Right ventricle myocardium superior (tissue), 1 donor: ENCODE data around the gene FCHO1. TPM values are rescaled to one million over a fixed set of nuclear protein-coding genes. Genes with fewer than 3 reads are reported as not detected.
"Not testable (repeated sequence)": the region's sequence is repeated elsewhere in the genome, so short reads cannot be mapped to it uniquely, and the experiment has no call there.

ENCODE experiments used
- ATAC-seq: fragments of 200-7000 bp; cut with Tn5 transposase; one replicate; pipeline ENCODE4 v1.9.1; 2020; ENCODE audit warnings: mild to moderate bottlenecking; ENCODE audit not compliant: poor library complexity
- DNase-seq: peaks from one replicate; pipeline ENCODE4 v3.0.0-alpha.2; 2020
- intact Hi-C: fragments of 100-400 bp; cut with DNase I; formaldehyde crosslinking; loops from one replicate; pipeline ENCODE4 v1.11.2; 2022
- total RNA-seq: library from RNA; stranded (reverse); fragmentation: NEBNext Ultra II Directional; extraction: Animal tissue kit (Norgen Biotek cat#: 25700); gene quantifications from one replicate; pipeline ENCODE4 v1.2.1, GENCODE V29; 2021
- donor health status: DM: no; HTN: yes; CAD: no; lungs with severe emphysema.

Gene FCHO1
- total RNA-seq, 1 donor from 2014 or later, result 0.75 TPM

DNA sequence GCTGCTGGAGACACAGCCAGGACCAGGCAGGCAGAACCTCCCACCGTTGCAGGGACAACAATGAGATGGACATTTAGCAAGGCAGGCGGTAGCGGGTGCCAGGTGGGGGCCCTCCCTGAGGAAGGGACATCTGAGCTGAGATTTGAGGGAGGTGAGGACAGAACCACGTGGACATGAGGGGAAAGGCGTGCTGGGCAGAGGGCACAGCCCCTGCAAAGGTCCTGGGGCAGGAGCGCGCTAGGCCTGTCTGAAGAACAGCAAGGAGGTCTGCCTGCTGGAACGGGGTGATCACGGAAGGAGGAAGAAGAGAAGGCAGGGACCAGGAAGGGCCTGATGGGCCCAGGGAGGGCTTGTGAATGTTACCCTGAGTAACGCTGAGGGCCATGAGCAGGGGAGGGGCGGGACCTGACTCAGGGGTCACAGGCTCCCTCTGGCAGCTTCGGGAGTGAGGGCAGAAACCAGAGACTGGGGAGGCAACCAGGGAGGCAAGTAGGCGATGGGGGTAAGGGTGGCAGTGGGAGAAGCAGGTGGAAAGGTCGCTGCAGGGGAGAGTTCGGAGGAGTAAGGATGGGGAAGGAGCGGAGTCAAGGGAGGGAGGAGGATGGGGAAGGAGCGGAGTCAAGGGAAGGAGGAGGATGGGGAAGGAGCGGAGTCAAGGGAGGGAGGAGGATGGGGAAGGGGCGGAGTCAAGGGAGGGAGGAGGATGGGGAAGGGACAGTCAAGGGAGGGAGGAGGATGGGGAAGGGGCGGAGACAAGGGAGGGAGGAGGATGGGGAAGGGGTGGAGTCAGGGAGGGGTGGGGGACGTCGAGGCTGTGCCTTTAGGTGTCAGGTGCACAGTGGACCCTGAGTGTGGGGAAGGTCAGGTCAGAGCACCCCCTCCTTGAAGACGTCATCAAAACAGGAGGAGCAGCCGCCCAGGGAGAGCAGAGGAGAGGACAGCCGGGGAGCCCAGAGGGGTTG is 28.0 kb downstream of the FCHO1 start:
- ATAC-seq, result peak; percentile 31
- intact Hi-C loops, result no loop called here

DNA sequence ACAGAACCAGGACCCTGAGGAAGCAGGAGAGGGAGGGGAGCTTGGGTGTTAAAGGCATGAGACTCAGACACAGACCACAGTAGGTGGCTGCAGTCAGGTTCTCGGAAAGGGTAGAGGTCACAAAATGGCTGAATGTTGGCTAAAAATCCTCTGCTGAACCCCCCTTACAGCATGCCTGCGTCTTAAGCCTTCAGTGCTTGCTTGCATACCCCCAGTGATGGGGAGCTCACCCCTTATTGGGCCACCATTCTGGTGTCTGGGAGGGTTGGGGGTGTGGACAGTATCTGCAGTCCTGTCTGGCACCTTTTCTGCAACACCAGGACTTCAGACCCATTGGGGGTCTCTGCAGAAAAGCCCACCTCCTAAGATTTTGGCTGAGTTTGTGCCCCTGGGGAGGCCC is 29.5 kb downstream of the FCHO1 start:
- DNase-seq (no peak), ATAC-seq (no peak)
- intact Hi-C loops, result loop anchor here (10.0 kb wide), 1 partner anchor 326 kb away; no protein-coding TSS in a partner anchor

More for the DNA sequence above, 28.0 kb downstream of the FCHO1 start:
- DNase-seq, result peak; percentile 55

DNA sequence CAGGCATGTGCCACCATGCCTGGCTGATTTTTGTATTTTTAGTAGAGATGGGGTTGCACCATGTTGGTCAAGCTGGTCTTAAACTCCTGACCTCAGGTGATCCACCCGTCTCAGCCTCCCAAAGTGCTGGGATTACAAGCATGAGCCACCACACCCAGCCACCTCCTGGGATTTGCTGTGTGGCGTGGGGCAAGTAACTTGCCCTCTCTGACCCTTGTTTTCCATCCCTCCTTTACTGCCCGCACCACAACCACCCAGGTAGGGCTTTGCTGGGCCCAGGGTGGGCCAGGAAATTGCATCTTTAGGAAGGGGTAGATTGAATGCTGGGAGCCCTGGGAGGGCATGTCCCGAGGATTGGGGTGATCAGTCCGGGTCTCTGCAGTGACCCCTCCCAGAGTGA is 32.4 kb downstream of the FCHO1 start:
- intact Hi-C loops, result loop anchor here (10.0 kb wide), 1 partner anchor 329 kb away; no protein-coding TSS in a partner anchor
- not testable (repeated sequence) for ATAC-seq, DNase-seq

DNA sequence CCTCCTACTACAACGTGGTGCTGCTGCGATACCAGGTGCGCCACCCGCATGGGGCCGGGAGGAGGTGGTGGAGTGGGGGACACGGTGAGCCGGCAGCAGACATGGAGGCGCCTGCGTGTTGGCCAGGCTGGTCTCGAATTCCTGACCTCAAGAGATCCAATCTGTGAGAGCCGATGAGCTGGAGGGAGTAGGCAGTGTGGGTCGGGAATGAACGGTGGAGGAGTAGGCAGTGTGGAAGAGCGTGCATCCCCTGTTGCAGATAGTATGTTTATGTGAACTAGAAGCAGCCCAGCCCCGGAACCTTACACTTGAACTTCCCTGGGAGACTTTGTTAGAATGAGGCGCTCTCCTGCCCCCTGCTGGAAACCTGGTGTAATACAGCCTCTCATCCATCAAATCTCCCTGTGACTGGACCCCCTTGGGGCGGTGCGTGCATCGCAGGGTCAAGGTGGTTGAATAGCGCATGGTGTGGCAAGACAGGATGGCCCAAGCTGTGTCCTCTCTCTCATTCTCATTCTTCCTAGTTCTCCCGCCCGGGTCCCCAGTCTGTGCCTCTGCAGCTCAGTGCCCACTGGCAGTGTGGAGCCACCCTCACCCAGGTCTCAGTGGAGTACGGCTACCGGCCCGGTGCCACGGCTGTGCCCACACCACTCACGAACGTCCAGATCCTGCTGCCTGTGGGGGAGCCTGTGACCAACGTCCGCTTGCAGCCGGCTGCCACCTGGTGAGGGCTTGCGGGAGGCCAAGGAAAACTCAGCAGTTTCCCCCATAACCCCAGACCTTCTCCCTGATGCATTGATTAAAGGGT is 33.1 kb downstream of the FCHO1 start:
- DNase-seq, result peak; percentile 74
- ATAC-seq, result peak; percentile 63
- intact Hi-C loops, result loop anchor here (10.0 kb wide), 1 partner anchor 330 kb away; no protein-coding TSS in a partner anchor

DNA sequence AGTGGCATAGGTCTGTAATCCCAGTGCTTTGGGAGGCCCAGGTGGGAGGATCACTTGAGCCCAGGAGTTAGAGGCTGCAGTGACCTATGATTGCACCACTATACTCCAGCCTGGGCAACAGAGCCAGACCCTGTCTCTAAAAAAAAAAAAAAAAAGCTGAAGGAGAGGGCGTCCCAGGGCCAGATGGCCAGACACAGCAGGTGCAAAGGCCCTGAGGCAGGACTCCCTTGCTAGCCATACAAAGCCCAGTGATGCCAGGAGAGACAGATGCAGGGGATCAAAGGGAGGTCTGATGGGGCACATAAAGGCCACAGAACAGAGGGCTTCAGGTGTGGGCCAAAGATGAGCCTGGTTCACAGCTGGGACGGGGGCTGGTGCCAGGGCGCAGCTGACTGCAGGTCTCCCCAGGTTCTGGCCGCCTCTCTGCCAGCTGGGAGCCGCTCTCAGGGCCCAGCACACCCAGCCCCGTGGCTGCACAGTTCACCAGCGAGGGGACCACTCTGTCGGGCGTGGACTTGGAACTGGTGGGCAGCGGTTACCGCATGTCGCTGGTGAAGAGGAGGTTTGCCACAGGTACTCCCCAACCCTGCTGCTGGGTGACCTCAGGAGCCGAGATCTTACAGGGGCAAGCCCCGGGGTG is 36.1 kb downstream of the FCHO1 start:
- intact Hi-C loops, result loop anchor here (10.0 kb wide), 1 partner anchor 333 kb away; no protein-coding TSS in a partner anchor
- ATAC-seq, result no peak
- no peak for DNase-seq

DNA sequence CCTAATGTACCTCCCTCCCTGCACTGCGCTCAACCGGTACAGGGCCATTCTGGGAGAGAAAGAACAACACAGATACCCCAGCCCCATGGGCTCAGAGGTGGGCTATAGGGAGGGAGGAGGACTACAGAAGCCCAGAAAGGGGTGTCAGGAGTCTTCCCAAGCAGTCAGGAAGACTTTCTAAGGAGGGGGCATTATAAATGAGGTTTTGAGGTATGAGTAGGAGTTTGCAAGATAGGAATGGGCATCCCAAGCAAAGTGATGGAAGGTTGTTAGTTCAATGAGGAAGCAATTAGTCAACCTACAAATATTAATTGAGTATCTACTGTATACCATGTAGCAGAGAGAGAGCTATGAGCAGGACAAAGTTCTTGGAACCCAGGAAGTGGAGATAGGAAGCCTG is 37.4 kb downstream of the FCHO1 start:
- DNase-seq, result no peak
- ATAC-seq, result no peak
- intact Hi-C loops, result loop anchor here (10.0 kb wide), 1 partner anchor 334 kb away; no protein-coding TSS in a partner anchor

DNA sequence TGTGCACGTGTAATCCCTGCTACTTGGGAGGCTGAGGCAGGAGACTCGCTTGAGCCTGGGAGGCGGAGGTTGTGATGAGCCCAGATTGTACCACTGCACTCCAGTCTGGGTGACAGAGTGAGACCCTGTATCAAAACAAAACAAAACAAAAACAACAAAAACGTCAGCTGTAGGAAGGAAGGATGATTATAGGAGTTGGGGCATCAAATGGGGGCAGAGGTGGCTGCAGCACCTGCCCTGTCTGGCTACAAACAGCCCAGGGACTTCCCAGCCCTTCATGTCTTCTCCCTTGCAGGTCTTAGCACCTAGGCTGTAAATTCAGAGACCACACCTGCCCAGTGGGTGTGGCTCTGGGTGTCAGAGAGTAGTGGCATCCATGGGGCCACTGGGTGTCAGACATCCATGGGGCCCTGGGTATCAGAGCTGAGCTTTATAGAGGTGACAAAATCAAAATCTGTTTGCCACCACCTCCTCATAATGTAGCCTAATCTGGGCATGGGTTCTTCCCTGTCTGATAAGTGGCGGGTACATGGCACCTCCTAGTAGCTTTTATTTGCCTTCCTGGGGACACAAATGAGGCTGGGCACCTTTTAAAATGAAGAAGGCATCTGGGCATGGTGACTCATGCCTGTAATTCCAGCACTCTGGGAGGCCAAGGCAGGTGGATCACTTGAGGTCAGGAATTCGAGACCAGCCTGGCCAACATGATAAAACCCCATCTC is 38.9 kb downstream of the FCHO1 start:
- DNase-seq (no peak), ATAC-seq (no peak)
- intact Hi-C loops, result no loop called here

DNA sequence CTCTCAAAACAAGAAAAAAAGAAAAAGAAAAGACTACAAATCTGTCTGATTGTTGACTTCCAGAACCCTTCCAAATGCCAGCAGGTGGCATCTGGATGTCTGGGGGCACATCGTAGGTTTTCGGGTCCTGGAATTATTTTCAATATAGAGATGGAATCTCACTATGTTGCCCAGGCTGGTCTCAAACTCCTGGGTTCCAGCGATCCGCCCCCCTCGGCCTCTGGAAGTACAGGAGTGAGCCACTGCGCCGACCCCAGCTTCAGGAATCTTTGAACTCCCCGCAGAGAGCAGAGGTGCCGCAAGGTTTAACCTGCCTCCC is 43.1 kb downstream of the FCHO1 start:
- intact Hi-C loops, result no loop called here
- DNase-seq (no peak), ATAC-seq (no peak)

DNA sequence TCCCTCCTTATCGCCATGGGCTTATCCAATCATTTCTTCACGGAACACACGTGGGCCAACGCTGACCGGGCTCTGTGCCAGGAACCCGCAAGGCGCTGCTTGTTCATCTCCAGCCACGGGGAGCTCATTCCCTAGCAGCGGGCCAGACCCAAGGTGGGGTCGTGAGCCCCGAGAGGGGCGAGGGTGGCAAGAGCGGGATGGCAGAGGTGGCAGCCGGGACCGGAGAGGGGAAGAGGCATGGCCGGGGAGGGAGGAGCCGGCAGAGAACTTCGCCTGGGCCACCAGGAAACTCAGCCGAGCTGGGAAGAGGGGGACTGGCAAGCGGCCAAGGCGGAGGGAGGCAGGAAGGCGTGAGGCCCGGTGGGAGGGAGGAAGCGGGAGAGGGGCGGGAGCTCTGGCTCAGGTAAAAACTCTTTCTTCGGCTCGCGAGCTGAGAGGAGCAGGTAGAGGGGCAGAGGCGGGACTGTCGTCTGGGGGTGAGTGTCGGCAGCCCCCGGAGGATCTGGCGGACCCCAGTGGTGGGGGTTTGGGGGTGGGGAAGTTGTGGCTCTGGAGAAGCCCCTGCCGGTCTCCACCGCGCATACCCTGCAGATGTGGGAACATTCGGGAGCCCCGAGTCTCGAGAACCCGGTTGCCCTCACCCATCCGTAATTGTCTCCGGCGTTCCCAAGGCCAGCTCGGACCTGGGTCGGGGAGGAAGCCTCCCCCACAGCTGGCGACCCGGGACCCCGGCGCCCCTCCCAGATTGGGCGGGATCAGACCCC is 43.6 kb downstream of the FCHO1 start, which contains the start of gene B3GNT3:
Gene B3GNT3 (plus strand): TSS at position 408 of the 764 bp plus-strand sequence. CDS start 12,670 bp downstream, outside the sequence.
- intact Hi-C loops, result no loop called here
- ATAC-seq (no peak), DNase-seq (no peak)

DNA sequence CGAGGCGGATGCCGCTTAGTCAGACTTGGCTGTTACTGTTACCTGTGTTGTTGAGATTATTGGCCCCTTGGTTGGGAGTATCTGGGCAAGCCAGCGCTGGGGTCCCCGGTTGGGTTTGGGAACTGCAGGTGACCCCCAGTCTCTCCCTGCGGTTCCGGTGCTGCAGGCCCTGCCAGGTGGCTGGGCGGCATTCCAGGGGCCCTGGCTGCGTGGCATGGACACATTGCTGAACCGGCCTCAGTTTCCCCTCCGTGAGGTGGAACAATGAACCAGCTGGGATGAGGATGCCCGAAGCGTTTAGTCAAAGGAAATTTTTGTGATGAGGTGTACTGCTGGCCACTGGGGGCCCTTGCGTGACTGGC is 44.2 kb downstream of the FCHO1 start:
- intact Hi-C loops, result no loop called here
- DNase-seq (no peak), ATAC-seq (no peak)

DNA sequence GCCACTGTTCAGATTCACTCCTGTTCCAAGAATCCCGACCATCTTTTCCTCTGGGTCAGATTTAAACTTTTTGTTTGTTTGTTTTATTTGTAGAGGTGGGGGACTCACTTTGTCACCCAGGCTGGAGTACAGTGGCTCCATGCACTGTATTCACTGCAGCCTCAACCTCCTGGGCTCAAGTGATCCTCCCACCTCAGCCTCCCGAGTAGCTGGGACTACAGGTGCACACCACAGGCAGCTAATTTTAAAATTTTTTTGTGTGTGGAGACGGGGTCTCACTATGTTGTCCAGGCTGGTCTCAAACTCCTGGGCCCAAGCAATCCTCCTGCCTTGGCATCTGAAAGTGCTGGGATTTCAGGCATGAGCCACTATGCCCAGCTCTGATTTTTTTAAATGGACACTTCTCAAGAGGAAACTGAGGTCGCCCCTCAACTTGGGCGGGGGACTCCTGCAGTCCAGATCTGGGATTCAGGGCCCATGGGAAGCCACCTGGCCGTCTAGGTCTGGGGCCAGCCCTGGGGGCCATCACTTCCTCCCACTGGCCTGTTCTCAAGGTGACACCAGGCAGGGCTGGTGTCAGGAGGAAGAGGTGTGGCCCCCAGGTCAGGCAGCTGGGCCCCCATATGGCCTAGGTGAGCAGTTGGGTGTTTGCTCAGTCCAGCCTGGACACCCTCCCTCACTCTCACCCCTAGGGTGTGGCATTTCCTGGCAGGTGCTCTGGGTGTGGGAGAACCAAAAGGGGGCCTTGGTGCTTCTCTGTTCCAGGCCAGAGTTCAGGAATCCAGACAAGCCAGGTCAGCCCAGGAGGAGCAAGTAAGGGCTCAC is 44.9 kb downstream of the FCHO1 start:
- DNase-seq (no peak), ATAC-seq (peak; percentile 15)
- intact Hi-C loops, result no loop called here

DNA sequence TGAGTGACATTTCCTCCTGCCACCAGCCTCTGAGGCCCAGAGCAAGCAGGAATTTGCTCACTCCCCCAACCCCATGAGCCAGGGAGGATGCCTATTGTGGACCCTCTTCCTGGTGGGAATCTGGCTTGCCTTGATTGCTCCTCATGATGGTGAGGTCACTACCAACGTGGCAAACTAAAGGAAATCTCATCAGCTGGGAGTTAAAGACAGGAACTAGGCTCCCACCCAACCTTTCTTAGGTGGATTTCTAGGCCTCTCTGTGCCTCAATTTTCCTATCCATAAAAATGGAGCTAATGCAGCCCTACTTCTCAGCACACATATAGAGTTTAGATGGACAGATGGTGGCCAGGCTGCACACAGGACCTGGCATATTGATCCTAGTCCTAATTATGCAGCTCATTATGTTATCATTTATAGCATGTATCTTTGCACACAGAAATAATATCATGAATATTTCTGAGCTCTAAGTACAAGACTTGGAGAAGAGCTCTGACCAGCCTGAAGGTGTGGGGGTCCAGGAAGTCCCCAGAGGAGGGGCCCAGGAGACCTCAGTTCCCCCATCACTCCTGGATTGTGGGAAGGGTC is 45.7 kb downstream of the FCHO1 start:
- intact Hi-C loops, result no loop called here
- no peak for DNase-seq
- ATAC-seq, result no peak

DNA sequence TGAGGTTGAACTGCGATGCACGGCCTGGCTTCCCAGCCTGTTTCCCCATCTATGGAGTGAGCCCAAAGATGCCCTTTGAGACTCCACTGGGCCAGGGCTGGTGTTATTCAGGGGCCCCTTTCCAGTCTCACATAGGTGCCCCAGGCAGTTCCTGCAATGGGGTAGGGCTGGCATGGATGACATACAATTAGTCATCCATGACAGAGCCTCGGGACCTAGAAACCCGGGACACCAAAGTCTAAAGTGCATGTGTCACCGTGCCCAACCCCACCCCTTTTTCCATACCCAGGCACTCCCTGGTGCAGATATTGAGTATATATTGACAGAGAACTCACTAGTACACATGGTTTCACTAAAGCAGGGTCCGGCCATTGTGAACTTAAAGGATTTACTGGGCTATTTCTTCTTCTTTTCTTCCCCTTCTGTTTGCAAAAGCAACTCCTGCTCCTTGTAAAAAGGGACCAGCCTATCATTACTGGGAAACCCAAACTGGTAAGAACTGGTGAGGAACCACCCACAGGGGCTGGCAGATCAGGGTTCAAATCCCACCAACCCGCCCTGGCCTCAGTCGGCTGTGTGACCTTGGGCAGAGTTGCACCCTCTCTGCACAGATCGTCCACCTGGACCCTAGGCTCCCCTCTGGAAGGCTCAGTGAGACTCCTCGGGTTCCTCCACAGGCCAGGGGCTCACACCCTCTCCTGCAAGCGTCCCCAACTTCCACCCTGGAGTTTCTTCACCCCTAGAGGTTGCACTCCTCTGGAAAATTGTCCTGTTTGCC is 46.3 kb downstream of the FCHO1 start:
- no peak for ATAC-seq
- intact Hi-C loops, result no loop called here

DNA sequence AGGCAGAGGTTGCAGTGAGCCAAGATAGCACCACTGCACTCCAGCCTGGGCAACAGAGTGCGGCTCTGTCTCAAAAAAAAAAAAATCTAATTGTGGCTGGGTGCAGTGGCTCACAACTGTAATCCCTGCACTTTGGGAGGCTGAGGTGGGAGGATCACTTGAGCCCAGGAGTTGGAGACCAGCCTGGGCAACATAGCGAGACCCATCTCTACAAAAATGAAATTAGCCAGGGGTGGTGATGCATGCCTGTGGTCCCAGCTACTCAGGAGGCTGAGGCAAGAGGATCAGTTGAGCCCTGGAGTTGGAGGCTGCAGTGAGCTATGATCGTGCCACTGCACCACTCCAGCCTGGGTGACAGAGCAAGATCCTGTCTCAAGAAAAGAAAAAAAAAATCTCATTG is 47.3 kb downstream of the FCHO1 start:
- intact Hi-C loops, DNase-seq, ATAC-seq: not testable (repeated sequence)

More for the DNA sequence above, 46.3 kb downstream of the FCHO1 start:
- no peak for DNase-seq

DNA sequence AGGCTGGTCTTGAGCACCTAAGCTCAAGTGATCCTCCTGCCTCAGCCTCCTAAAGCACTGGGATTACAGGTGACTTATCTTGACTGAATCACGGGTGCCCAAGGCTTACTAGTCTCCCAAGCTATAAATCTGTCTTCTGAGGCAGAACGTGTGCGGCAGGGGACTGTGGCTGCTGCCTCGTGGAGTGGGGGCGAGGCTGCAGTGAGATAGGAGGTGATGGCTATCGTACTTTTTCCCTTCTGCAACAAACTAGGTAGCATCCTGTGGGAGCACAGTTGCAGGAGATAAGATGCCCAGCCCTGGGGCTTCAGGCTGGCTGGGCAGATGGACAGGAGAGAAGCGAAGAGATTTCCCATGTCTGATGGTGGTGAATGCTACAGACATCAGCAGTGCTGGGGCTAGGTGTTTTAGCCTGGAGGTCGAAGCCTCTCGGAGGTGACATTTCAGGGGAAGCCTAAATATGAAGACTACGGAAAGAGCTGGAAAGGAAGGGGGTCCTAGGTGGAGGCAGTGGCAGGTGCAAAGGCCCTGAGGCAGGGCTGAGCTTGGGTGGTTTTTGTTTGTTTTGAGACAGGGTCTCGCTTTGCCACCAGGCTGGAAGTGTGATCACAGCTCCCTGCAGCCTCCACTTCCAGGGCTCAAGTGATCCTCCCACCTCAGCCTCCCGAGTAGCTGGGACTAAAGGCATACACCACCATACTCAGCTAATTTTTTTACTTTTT is 51.0 kb downstream of the FCHO1 start:
- DNase-seq (no peak), ATAC-seq (no peak)
- intact Hi-C loops, result no loop called here
